Uterus (tissue), 2 donors: Measurements from ENCODE around the gene TBRG4.
"Not testable (repeated sequence)": the region's sequence is repeated elsewhere in the genome, so short reads cannot be mapped to it uniquely, and the experiment has no call there.

Experiments
- CTCF ChIP-seq, 4 experiments: fragments of 200-600 bp in 2 of 4; fragments of 450-650 bp in 2 of 4; sonication (generic) in 2 of 4; IDR thresholded peaks; one replicate each; pipeline ENCODE4 v1.5.1; 2016 to 2019; ENCODE audit warnings: antibody characterized with exemption in 4 of 4, mild to moderate bottlenecking in 2 of 4, moderate library complexity in 1 of 4
- POLR2A ChIP-seq, 2 donors: fragments of 450-650 bp; IDR thresholded peaks; one replicate each; pipeline ENCODE4 v1.6.1; 2016; ENCODE audit warnings: antibody characterized with exemption in 2 of 2, mild to moderate bottlenecking in 1 of 2, moderate library complexity in 1 of 2

GRCh38 chr7:45114257-45114656 is 2.8 kb upstream of the TBRG4 start:
- not testable (repeated sequence) for TF ChIP-seq CTCF, POLR2A (IDR thresholded peaks at IDR 0.05)
